ENCODE measurements around the gene ADCY6. TPM values are rescaled to one million over a fixed set of nuclear protein-coding genes. Genes with fewer than 3 reads are reported as not detected.

The ADCY6 gene
- polyA plus RNA-seq, 6 donors from 2014 or later = not detected

DNA sequence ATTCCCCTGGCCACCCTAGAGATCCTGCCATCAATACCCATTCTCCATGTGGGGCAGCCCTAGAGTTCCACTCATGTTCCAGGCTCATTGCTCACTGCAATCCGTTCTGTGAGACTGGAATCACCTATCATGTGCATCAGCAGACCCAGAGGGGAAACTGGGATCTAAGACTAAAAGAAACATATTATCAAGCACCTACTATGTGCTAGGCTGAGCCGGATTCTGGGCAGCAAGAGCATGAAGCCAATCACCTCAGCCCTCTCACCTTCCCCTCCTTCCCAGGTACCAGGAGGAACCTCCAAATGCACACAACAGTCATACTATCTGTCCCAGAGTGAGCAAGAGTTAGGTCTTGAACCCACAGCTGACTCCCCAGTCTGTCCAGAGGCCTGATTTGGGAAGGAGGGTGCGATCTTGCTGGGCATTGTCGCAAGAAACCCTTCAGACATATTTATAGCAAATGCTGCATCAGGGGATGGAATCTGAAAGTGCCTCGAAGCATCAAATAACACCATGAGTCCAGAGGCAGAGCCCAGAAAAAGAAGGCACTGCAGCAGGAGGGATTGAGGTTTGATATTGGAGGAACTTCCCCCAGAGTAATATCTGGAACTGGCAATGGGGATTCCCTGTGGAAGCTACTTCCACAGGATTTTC lies 22.7 kb upstream of the ADCY6 start:
- ATAC-seq (ENCODE audit: low read depth in 2 of 2) = no peak
- no peak for DNase-seq
- Mint-ChIP-seq H3K27me3 (peaks cover 0 to 17% (median 17%) of the 10 kb centered on the region in 3 donors), H3K27ac (no peak overlapping the region), H3K4me3 (peak overlapping the region in 1 of 8 donors; percentile 55), H3K9me3 (no peaks in the 10 kb centered on the region), H3K4me1 (peaks cover 16 to 29% (median 21%) of the 10 kb centered on the region in 3 donors), H3K36me3 (no peaks in the 10 kb centered on the region)

DNA sequence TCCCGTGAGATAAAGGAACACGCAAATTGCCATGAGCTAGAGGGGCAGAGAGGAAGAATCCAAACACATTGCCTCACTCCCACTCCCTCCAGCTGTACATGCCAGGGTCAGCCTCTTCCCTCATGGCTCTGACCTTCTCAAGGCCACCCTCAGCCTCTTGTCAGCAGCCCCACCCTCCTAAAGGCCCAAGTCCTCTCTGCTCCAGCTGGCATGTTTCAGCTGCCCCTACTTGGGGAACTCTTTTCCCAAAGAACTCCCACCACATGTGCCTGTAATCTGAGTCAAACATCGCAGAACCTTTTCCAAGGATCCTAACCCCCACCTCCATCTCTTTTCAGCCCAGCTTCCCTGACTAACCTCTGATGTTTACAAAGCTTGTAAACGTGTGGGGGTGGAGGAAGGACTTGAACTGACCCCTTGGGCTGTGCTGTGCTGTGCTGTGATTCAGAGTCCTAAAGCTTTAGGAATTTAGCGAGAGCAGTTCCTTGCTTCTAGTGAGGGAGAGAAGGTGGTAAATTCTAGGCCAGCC lies 22.1 kb upstream of the ADCY6 start:
- ATAC-seq (ENCODE audit: low read depth in 2 of 2) (no peak), DNase-seq (no peak)
- Mint-ChIP-seq H3K27me3 (peaks cover 0 to 11% (median 11%) of the 10 kb centered on the region in 3 donors), H3K9me3 (no peaks in the 10 kb centered on the region), H3K4me3 (peak overlapping the region in 2 of 8 donors; percentile 3 to 55), H3K4me1 (peaks cover 12 to 24% (median 15%) of the 10 kb centered on the region in 3 donors), H3K27ac (peak overlapping the region in 1 of 6 donors; percentile 58), H3K36me3 (no peaks in the 10 kb centered on the region)

- no peak overlapping the region for H3K27ac Mint-ChIP-seq
- peaks cover 0 to 1% (median 0%) of the 10 kb centered on the region in 7 donors for H3K9me3 Mint-ChIP-seq
- no peak for ATAC-seq (ENCODE audit: low read depth in 2 of 2)
- H3K27me3 Mint-ChIP-seq = peaks cover 0 to 3% (median 0%) of the 10 kb centered on the region in 3 donors
- no peaks in the 10 kb centered on the region for H3K4me1 Mint-ChIP-seq
- no peaks in the 10 kb centered on the region for H3K36me3 Mint-ChIP-seq
- no peak for DNase-seq
- H3K4me3 Mint-ChIP-seq = no peak overlapping the region
Observed at GRCh38 chr12:48807981-48808380, 19.1 kb upstream of the ADCY6 start.

GRCh38 chr12:48803675-48804074 lies 14.8 kb upstream of the ADCY6 start:
- H3K4me1 Mint-ChIP-seq = no peaks in the 10 kb centered on the region
- ATAC-seq (ENCODE audit: low read depth in 2 of 2) = no peak
- H3K27ac Mint-ChIP-seq = no peak overlapping the region
- H3K27me3 Mint-ChIP-seq = peaks cover 3 to 14% (median 12%) of the 10 kb centered on the region in 3 donors
- DNase-seq = no peak
- H3K36me3 Mint-ChIP-seq = no peaks in the 10 kb centered on the region
- H3K4me3 Mint-ChIP-seq = no peak overlapping the region
- peaks cover 0 to 1% (median 0%) of the 10 kb centered on the region in 7 donors for H3K9me3 Mint-ChIP-seq

DNA sequence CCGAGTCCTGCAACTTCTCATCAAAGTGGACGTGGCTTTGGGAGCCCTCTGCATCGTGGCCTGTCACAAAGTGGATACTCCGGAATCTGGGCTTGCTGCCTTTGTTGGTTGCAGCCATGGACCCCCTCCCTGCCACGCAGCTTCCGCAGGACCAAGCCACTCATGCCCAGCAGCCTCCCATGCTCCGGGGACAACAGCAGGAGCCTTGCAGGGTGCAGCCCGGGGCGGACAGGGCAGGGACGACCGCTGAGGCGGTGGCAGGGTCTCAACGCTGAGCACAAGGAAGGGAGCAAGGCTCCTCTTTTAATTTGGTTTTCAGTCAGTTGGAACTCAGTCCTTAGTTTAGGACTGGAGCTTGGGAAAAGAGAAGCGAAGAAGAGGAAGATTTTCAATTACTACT lies 12.1 kb upstream of the ADCY6 start:
- no peak overlapping the region for H3K27ac Mint-ChIP-seq
- no peaks in the 10 kb centered on the region for H3K36me3 Mint-ChIP-seq
- peaks cover 0 to 1% (median 0%) of the 10 kb centered on the region in 7 donors for H3K9me3 Mint-ChIP-seq
- DNase-seq (no peak), ATAC-seq (ENCODE audit: low read depth in 2 of 2) (no peak)
- peaks cover 3 to 14% (median 12%) of the 10 kb centered on the region in 3 donors for H3K27me3 Mint-ChIP-seq
- no peak overlapping the region for H3K4me3 Mint-ChIP-seq
- H3K4me1 Mint-ChIP-seq = peaks cover under 1 to 2% (median under 1%) of the 10 kb centered on the region in 3 donors

DNA sequence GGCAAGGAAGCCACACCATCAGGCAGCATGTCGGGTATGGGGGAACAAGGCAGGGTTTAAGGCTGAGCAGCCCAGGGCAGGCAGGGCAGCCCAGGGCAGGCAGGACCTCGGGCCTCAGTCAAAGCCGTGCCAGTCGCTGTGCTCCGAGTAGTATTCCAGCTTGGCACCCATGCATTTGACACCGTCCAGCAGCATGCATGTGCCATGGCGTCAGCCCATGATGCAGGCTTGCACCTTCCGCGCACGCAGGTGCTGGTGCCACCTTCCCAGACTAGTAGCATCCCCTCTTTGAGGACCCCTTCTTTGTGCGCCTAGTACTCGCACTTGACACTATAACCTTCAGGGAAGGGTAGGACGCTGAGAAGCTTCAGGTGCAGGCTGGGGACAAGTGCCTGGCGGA lies 11.6 kb upstream of the ADCY6 start:
- DNase-seq = no peak
- Mint-ChIP-seq H3K27ac (no peak overlapping the region), H3K4me1 (peaks cover 4 to 6% (median 5%) of the 10 kb centered on the region in 3 donors), H3K27me3 (peaks cover 3 to 14% (median 12%) of the 10 kb centered on the region in 3 donors), H3K9me3 (no peaks in the 10 kb centered on the region), H3K4me3 (no peak overlapping the region), H3K36me3 (no peaks in the 10 kb centered on the region)
- no peak for ATAC-seq (ENCODE audit: low read depth in 2 of 2)

DNA sequence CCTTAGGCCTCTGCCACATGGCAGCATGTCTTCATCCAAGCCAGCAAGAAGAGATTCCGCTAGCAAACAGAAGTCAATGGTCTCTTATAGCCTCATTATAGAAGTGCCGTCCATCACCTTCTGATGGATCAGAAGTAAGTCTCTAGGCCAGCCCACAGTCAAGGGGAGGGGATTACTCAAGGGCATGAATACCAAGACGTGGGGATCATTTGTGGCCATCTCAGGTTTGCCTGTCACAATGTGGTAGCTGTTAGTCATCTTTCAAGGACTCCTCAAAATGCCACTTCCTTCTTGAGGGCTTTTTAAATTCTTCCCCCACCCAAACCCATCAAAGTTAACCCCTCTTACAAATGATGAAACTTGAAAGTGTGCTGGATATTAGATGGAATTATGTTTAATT lies 8.1 kb upstream of the ADCY6 start:
- Mint-ChIP-seq H3K27ac (no peak overlapping the region), H3K36me3 (no peaks in the 10 kb centered on the region), H3K4me1 (peaks cover 4 to 7% (median 6%) of the 10 kb centered on the region in 3 donors), H3K9me3 (no peaks in the 10 kb centered on the region), H3K27me3 (peaks cover 0 to 18% (median 12%) of the 10 kb centered on the region in 3 donors), H3K4me3 (no peak overlapping the region)
- no peak for ATAC-seq (ENCODE audit: low read depth in 2 of 2)
- no peak for DNase-seq

DNA sequence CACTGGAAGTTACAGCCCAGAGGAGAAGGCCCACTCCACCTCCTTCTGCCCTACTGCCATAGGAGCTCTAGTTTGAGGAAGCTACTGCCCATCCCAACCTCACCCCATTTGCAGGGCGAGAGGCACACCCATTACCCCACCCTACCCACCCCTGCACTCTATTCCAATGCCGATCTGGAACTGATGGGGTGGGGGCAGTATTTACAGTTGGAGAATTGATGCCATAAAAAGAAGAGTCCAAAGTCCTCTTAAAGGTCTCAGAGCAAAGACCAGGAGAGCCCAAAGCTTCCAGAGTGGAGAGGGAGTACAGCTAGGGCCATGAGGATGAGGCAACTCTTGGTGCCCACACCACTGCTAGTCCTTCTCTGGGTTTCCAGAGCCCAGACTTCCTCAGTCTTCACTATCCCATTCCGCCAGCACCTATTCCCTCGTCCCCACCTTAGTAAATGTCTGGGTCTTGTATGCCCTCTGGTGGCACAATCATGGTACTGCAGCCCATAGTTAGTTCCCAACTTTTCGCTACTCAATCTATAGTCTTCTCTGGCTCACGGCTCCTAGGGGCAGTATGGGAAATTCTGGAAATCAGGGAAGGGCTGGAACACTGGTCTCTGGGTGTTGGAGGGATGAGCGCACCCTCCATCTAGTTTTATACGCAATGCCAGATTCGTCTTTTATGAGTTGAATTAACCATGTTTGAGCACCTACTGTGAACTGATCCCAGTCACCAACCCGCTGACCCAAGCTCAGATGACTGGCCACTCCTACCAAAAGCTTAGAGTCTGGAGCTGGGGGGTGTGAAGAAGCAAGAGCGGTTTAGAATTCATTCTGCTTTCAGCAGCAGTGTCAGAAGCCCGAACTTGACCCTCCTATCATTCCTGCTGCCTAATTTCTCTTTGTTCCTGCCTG lies 6.9 kb upstream of the ADCY6 start:
- DNase-seq (peak; percentile 45), ATAC-seq (ENCODE audit: low read depth in 2 of 2) (peak; percentile 40 to 60)
- H3K27me3 Mint-ChIP-seq = peaks cover 0 to 18% (median 10%) of the 10 kb centered on the region in 3 donors
- H3K4me1 Mint-ChIP-seq = peaks cover 4 to 7% (median 6%) of the 10 kb centered on the region in 3 donors
- no peak overlapping the region for H3K4me3 Mint-ChIP-seq
- no peaks in the 10 kb centered on the region for H3K9me3 Mint-ChIP-seq
- no peaks in the 10 kb centered on the region for H3K36me3 Mint-ChIP-seq
- H3K27ac Mint-ChIP-seq = no peak overlapping the region

DNA sequence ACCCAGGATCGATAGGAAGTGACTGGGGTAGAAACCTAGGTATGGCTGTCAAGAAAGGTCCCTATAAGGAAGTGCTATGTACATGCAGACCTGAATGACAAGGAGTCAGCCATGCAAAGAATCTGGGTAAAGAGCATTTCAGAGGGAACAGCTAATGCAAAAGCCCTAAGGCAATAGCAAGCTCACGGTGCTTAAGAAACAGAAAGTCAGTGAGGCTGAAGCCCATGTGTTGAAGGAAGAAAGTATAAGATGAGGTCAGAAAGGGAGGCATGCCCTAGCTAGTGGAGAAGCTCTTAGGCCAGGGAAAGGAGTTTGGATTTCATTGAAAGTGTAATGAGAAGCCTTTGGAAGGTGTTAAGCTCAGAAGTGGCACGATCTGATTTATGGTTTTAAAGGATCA lies 6.0 kb upstream of the ADCY6 start:
- H3K27ac Mint-ChIP-seq = peak overlapping the region in 1 of 6 donors; percentile 4
- H3K36me3 Mint-ChIP-seq = no peaks in the 10 kb centered on the region
- no peak overlapping the region for H3K4me3 Mint-ChIP-seq
- peaks cover 7 to 18% (median 9%) of the 10 kb centered on the region in 3 donors for H3K27me3 Mint-ChIP-seq
- no peak for DNase-seq
- peaks cover 7 to 11% (median 8%) of the 10 kb centered on the region in 3 donors for H3K4me1 Mint-ChIP-seq
- ATAC-seq (ENCODE audit: low read depth in 2 of 2) = no peak
- H3K9me3 Mint-ChIP-seq = no peaks in the 10 kb centered on the region

- Mint-ChIP-seq H3K4me3 (no peak overlapping the region), H3K27ac (no peak overlapping the region)
- no peak for DNase-seq
Observed at GRCh38 chr12:48793696-48794095, 4.8 kb upstream of the ADCY6 start.

GRCh38 chr12:48789858-48790326 lies 1.0 kb upstream of the ADCY6 start:
- Mint-ChIP-seq H3K4me3 (peak overlapping the region in 7 of 8 donors; percentile 5 to 86 (median 74)), H3K9me3 (no peaks in the 10 kb centered on the region), H3K27me3 (peaks cover 37 to 63% (median 53%) of the 10 kb centered on the region in 3 donors), H3K36me3 (no peaks in the 10 kb centered on the region), H3K27ac (peak overlapping the region in 1 of 6 donors; percentile 76), H3K4me1 (peaks cover 13 to 24% (median 18%) of the 10 kb centered on the region in 3 donors)
- ATAC-seq (ENCODE audit: low read depth in 2 of 2) (no peak), DNase-seq (no peak)

More at GRCh38 chr12:48793696-48794095, 4.8 kb upstream of the ADCY6 start:
- Mint-ChIP-seq H3K9me3 (no peaks in the 10 kb centered on the region), H3K27me3 (peaks cover 10 to 29% (median 19%) of the 10 kb centered on the region in 3 donors), H3K36me3 (no peaks in the 10 kb centered on the region), H3K4me1 (peaks cover 9 to 21% (median 19%) of the 10 kb centered on the region in 3 donors)
- ATAC-seq (ENCODE audit: low read depth in 2 of 2) = no peak

- H3K36me3 Mint-ChIP-seq = no peaks in the 10 kb centered on the region
- peaks cover 38 to 65% (median 57%) of the 10 kb centered on the region in 3 donors for H3K27me3 Mint-ChIP-seq
- peak overlapping the region in 1 of 6 donors; percentile 80 for H3K27ac Mint-ChIP-seq
- no peaks in the 10 kb centered on the region for H3K9me3 Mint-ChIP-seq
- H3K4me3 Mint-ChIP-seq = peak overlapping the region; percentile 25 to 91 (median 84)
- ATAC-seq (ENCODE audit: low read depth in 2 of 2) (peak; percentile 16), DNase-seq (no peak)
- H3K4me1 Mint-ChIP-seq = peaks cover 11 to 24% (median 18%) of the 10 kb centered on the region in 3 donors
Observed at GRCh38 chr12:48788524-48788853, 400 bp downstream of the ADCY6 start.

GRCh38 chr12:48787791-48788523 lies 932 bp downstream of the ADCY6 start:
- H3K36me3 Mint-ChIP-seq = no peaks in the 10 kb centered on the region
- DNase-seq (no peak), ATAC-seq (ENCODE audit: low read depth in 2 of 2) (no peak)
- peaks cover 42 to 62% (median 57%) of the 10 kb centered on the region in 3 donors for H3K27me3 Mint-ChIP-seq
- peak overlapping the region; percentile 25 to 91 (median 84) for H3K4me3 Mint-ChIP-seq
- H3K9me3 Mint-ChIP-seq = no peaks in the 10 kb centered on the region
- peaks cover 11 to 24% (median 18%) of the 10 kb centered on the region in 3 donors for H3K4me1 Mint-ChIP-seq
- peak overlapping the region in 1 of 6 donors; percentile 61 for H3K27ac Mint-ChIP-seq
